Activated T-cell treated with anti-CD3 and anti-CD28 coated beads, Interleukin-2, amount 50 U/mL, for 72 hours (primary cell): ENCODE measurements around the gene PARL. TPM values are rescaled to one million over a fixed set of nuclear protein-coding genes. Genes with fewer than 3 reads are reported as not detected.

Experiments
- ATAC-seq, 2 donors: fragments of 150-1000 bp; cut with Tn5 transposase; replicated peaks in 1 of 2; 2 replicates each; pipeline ENCODE4 v1.10.0; 2021; ENCODE audit warnings: moderate library complexity in 2 of 2, mild to moderate bottlenecking in 1 of 2
- DNase-seq, 2 donors: peaks; one replicate each; pipeline ENCODE4 v3.0.0; 2021 to 2022; ENCODE audit warnings: mixed read lengths in 1 of 2
- H3K27ac Mint-ChIP-seq: one replicate; pipeline ENCODE4 v1.8.0; 2022; ENCODE audit warnings: mild to moderate bottlenecking, moderate library complexity, mixed read lengths
- H3K27me3 Mint-ChIP-seq: one replicate; pipeline ENCODE4 v1.8.0; 2022; ENCODE audit warnings: low read depth, mixed read lengths
- H3K36me3 Mint-ChIP-seq, 2 donors: one replicate each; pipeline ENCODE4 v1.8.0; 2022; ENCODE audit warnings: mixed read lengths in 2 of 2, mild to moderate bottlenecking in 1 of 2; ENCODE audit not compliant: insufficient read depth in 2 of 2
- H3K4me1 Mint-ChIP-seq: one replicate; pipeline ENCODE4 v1.8.0; 2022; ENCODE audit warnings: low read depth, mixed read lengths
- H3K4me3 Mint-ChIP-seq, 2 donors: one replicate each; pipeline ENCODE4 v1.8.0; 2022; ENCODE audit warnings: mild to moderate bottlenecking in 2 of 2, mixed read lengths in 2 of 2, moderate library complexity in 2 of 2
- H3K9me3 Mint-ChIP-seq, 2 donors: one replicate each; pipeline ENCODE4 v1.8.0; 2022; ENCODE audit warnings: mixed read lengths in 2 of 2
- total RNA-seq, 2 donors: library from RNA; stranded (reverse); gene quantifications; one replicate each; pipeline ENCODE4 v1.2.3, GENCODE V29; 2022

Gene PARL
- total RNA-seq, 2 donors from 2014 or later = 77.3 to 92.3 TPM

GRCh38 chr3:183912895-183913579 is 28.4 kb upstream of the PARL start:
- Mint-ChIP-seq H3K4me3 (no peak overlapping the region), H3K27ac (no peak overlapping the region), H3K27me3 (no peaks in the 10 kb centered on the region), H3K36me3 (no peaks in the 10 kb centered on the region), H3K9me3 (no peaks in the 10 kb centered on the region), H3K4me1 (no peaks in the 10 kb centered on the region)
- ATAC-seq (no peak), DNase-seq (no peak)

GRCh38 chr3:183911763-183912506 is 27.3 kb upstream of the PARL start:
- DNase-seq (no peak), ATAC-seq (no peak)
- Mint-ChIP-seq H3K36me3 (no peaks in the 10 kb centered on the region), H3K9me3 (no peaks in the 10 kb centered on the region), H3K4me1 (no peaks in the 10 kb centered on the region), H3K4me3 (no peak overlapping the region), H3K27me3 (no peaks in the 10 kb centered on the region), H3K27ac (no peak overlapping the region)

- H3K9me3 Mint-ChIP-seq = no peaks in the 10 kb centered on the region
- ATAC-seq = no peak
- H3K4me3 Mint-ChIP-seq = no peak overlapping the region
- no peaks in the 10 kb centered on the region for H3K27me3 Mint-ChIP-seq
- no peak for DNase-seq
- H3K4me1 Mint-ChIP-seq = no peaks in the 10 kb centered on the region
- no peaks in the 10 kb centered on the region for H3K36me3 Mint-ChIP-seq
- no peak overlapping the region for H3K27ac Mint-ChIP-seq
Measured at GRCh38 chr3:183911087-183911486, 26.4 kb upstream of the PARL start.

- DNase-seq (no peak), ATAC-seq (no peak)
- Mint-ChIP-seq H3K4me3 (no peak overlapping the region), H3K36me3 (no peaks in the 10 kb centered on the region), H3K27ac (no peak overlapping the region), H3K9me3 (no peaks in the 10 kb centered on the region), H3K4me1 (no peaks in the 10 kb centered on the region), H3K27me3 (no peaks in the 10 kb centered on the region)
Measured at GRCh38 chr3:183909030-183909600, 24.4 kb upstream of the PARL start.

GRCh38 chr3:183907911-183908331 is 23.2 kb upstream of the PARL start:
- Mint-ChIP-seq H3K9me3 (no peaks in the 10 kb centered on the region), H3K27me3 (no peaks in the 10 kb centered on the region), H3K4me3 (no peak overlapping the region), H3K4me1 (no peaks in the 10 kb centered on the region), H3K36me3 (no peaks in the 10 kb centered on the region), H3K27ac (no peak overlapping the region)
- DNase-seq (no peak), ATAC-seq (no peak)

GRCh38 chr3:183907176-183907575 is 22.5 kb upstream of the PARL start:
- DNase-seq = no peak
- Mint-ChIP-seq H3K27me3 (no peaks in the 10 kb centered on the region), H3K27ac (no peak overlapping the region), H3K4me3 (no peak overlapping the region), H3K9me3 (no peaks in the 10 kb centered on the region), H3K36me3 (no peaks in the 10 kb centered on the region), H3K4me1 (no peaks in the 10 kb centered on the region)
- no peak for ATAC-seq

GRCh38 chr3:183906234-183906921 is 21.7 kb upstream of the PARL start:
- H3K27me3 Mint-ChIP-seq = no peaks in the 10 kb centered on the region
- H3K9me3 Mint-ChIP-seq = no peaks in the 10 kb centered on the region
- ATAC-seq (no peak), DNase-seq (no peak)
- H3K4me3 Mint-ChIP-seq = no peak overlapping the region
- H3K27ac Mint-ChIP-seq = no peak overlapping the region
- no peaks in the 10 kb centered on the region for H3K36me3 Mint-ChIP-seq
- H3K4me1 Mint-ChIP-seq = no peaks in the 10 kb centered on the region

GRCh38 chr3:183904833-183905780 is 20.4 kb upstream of the PARL start:
- no peaks in the 10 kb centered on the region for H3K4me1 Mint-ChIP-seq
- no peak overlapping the region for H3K4me3 Mint-ChIP-seq
- H3K27me3 Mint-ChIP-seq = no peaks in the 10 kb centered on the region
- no peak for ATAC-seq
- no peaks in the 10 kb centered on the region for H3K9me3 Mint-ChIP-seq
- no peaks in the 10 kb centered on the region for H3K36me3 Mint-ChIP-seq
- no peak for DNase-seq
- no peak overlapping the region for H3K27ac Mint-ChIP-seq

- no peak overlapping the region for H3K27ac Mint-ChIP-seq
- no peaks in the 10 kb centered on the region for H3K9me3 Mint-ChIP-seq
- no peak for DNase-seq
- H3K36me3 Mint-ChIP-seq = no peaks in the 10 kb centered on the region
- peaks cover 6% of the 10 kb centered on the region for H3K27me3 Mint-ChIP-seq
- ATAC-seq = no peak
- H3K4me3 Mint-ChIP-seq = no peak overlapping the region
- H3K4me1 Mint-ChIP-seq = peaks cover 4% of the 10 kb centered on the region
Measured at GRCh38 chr3:183898028-183898431, 13.3 kb upstream of the PARL start.

GRCh38 chr3:183897606-183898005 is 12.9 kb upstream of the PARL start:
- Mint-ChIP-seq H3K27ac (no peak overlapping the region), H3K4me1 (peaks cover 4% of the 10 kb centered on the region), H3K9me3 (no peaks in the 10 kb centered on the region), H3K4me3 (no peak overlapping the region), H3K36me3 (no peaks in the 10 kb centered on the region), H3K27me3 (peaks cover 10% of the 10 kb centered on the region)
- ATAC-seq (peak; percentile 69 to 83), DNase-seq (peak in 1 of 2 donors; percentile 5)

- H3K9me3 Mint-ChIP-seq = no peaks in the 10 kb centered on the region
- ATAC-seq (no peak), DNase-seq (no peak)
- H3K27me3 Mint-ChIP-seq = peaks cover 12% of the 10 kb centered on the region
- peaks cover 4% of the 10 kb centered on the region for H3K4me1 Mint-ChIP-seq
- H3K4me3 Mint-ChIP-seq = no peak overlapping the region
- no peak overlapping the region for H3K27ac Mint-ChIP-seq
- H3K36me3 Mint-ChIP-seq = no peaks in the 10 kb centered on the region
Measured at GRCh38 chr3:183896610-183897009, 11.9 kb upstream of the PARL start.

GRCh38 chr3:183896184-183896583 is 11.5 kb upstream of the PARL start:
- Mint-ChIP-seq H3K27me3 (peaks cover 12% of the 10 kb centered on the region), H3K4me3 (no peak overlapping the region), H3K9me3 (no peaks in the 10 kb centered on the region), H3K36me3 (no peaks in the 10 kb centered on the region), H3K4me1 (peaks cover 4% of the 10 kb centered on the region), H3K27ac (no peak overlapping the region)
- no peak for DNase-seq
- ATAC-seq = no peak
